HEK293 (cell line): Measurements from ENCODE around the gene CCDC38.

Source experiments
- TCF7L2 ChIP-seq: IDR thresholded peaks from 2 replicates; pipeline ENCODE4 v1.6.1; 2011; ENCODE audit warnings: low read depth, mild to moderate bottlenecking, inconsistent platforms, low read length, moderate library complexity, borderline replicate concordance
- YY1 ChIP-seq: fragments of 450-650 bp; formaldehyde crosslinking; IDR thresholded peaks from 2 replicates; pipeline ENCODE4 v1.5.1; 2018; ENCODE audit warnings: missing biosample characterization, missing genetic modification characterization
- ZBTB11 ChIP-seq: fragments of 450-650 bp; formaldehyde crosslinking; conservative IDR thresholded peaks from 2 replicates; pipeline ENCODE4 v1.5.1; 2016; ENCODE audit warnings: low read depth, missing biosample characterization, missing genetic modification characterization
- ZEB2 ChIP-seq: fragments of 450-650 bp; formaldehyde crosslinking; IDR thresholded peaks from 2 replicates; pipeline ENCODE4 v1.5.1; 2016; ENCODE audit warnings: missing biosample characterization, missing genetic modification characterization
- ZFP37 ChIP-seq: fragments of 450-650 bp; formaldehyde crosslinking; IDR thresholded peaks from 2 replicates; pipeline ENCODE4 v1.5.1; 2016; ENCODE audit warnings: missing biosample characterization, missing genetic modification characterization
- ZFP41 ChIP-seq: fragments of 450-650 bp; formaldehyde crosslinking; IDR thresholded peaks from 2 replicates; pipeline ENCODE4 v1.5.1; 2016; ENCODE audit warnings: missing biosample characterization, missing genetic modification characterization, borderline replicate concordance
- ZNF10 ChIP-seq: fragments of 450-650 bp; formaldehyde crosslinking; IDR thresholded peaks from 2 replicates; pipeline ENCODE4 v1.5.1; 2017; ENCODE audit warnings: missing biosample characterization, missing genetic modification characterization
- ZNF140 ChIP-seq: fragments of 450-650 bp; formaldehyde crosslinking; IDR thresholded peaks from 2 replicates; pipeline ENCODE4 v1.5.1; 2016; ENCODE audit warnings: missing biosample characterization, missing genetic modification characterization
- ZNF175 ChIP-seq: fragments of 450-650 bp; formaldehyde crosslinking; IDR thresholded peaks from 2 replicates; pipeline ENCODE4 v1.5.1; 2016; ENCODE audit warnings: missing biosample characterization, missing genetic modification characterization
- ZNF248 ChIP-seq: fragments of 450-650 bp; formaldehyde crosslinking; IDR thresholded peaks from 2 replicates; pipeline ENCODE4 v1.5.1; 2017; ENCODE audit warnings: missing biosample characterization, missing genetic modification characterization
- ZNF274 ChIP-seq, 2 experiments: fragments of 200-500 bp in 1 of 2; fragments of 450-650 bp in 1 of 2; sonication (Bioruptor generic) in 1 of 2; formaldehyde crosslinking in 1 of 2; IDR thresholded peaks; 2 replicates each; pipeline versions ENCODE4 v1.5.1 to v1.6.1; 2014 to 2016; ENCODE audit warnings: borderline replicate concordance in 1 of 2, inconsistent platforms in 1 of 2, low read length in 1 of 2, missing biosample characterization in 1 of 2, missing genetic modification characterization in 1 of 2
- ZNF449 ChIP-seq: fragments of 450-650 bp; formaldehyde crosslinking; IDR thresholded peaks from 2 replicates; pipeline ENCODE4 v1.5.1; 2017; ENCODE audit warnings: missing biosample characterization, mild to moderate bottlenecking, missing genetic modification characterization, moderate library complexity
- ZSCAN30 ChIP-seq: fragments of 450-650 bp; IDR thresholded peaks from 2 replicates; pipeline ENCODE4 v1.5.1; 2018; ENCODE audit warnings: missing biosample characterization, mild to moderate bottlenecking, missing genetic modification characterization, moderate library complexity
- TF ChIP-seq, protein P1 (sequence below): fragments of 450-650 bp; formaldehyde crosslinking; IDR thresholded peaks from 2 replicates; pipeline ENCODE4 v1.5.1; 2016; ENCODE audit warnings: missing biosample characterization, missing genetic modification characterization

GRCh38 chr12:95955549-95956159 lies 13.2 kb upstream of the CCDC38 start:
- TF ChIP-seq, protein P1, sequence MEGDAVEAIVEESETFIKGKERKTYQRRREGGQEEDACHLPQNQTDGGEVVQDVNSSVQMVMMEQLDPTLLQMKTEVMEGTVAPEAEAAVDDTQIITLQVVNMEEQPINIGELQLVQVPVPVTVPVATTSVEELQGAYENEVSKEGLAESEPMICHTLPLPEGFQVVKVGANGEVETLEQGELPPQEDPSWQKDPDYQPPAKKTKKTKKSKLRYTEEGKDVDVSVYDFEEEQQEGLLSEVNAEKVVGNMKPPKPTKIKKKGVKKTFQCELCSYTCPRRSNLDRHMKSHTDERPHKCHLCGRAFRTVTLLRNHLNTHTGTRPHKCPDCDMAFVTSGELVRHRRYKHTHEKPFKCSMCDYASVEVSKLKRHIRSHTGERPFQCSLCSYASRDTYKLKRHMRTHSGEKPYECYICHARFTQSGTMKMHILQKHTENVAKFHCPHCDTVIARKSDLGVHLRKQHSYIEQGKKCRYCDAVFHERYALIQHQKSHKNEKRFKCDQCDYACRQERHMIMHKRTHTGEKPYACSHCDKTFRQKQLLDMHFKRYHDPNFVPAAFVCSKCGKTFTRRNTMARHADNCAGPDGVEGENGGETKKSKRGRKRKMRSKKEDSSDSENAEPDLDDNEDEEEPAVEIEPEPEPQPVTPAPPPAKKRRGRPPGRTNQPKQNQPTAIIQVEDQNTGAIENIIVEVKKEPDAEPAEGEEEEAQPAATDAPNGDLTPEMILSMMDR (tag by site-specific recombination), result no peak
- no peak for TF ChIP-seq ZNF248 (tag by site-specific recombination)
- no peak for TF ChIP-seq ZNF274 (IDR thresholded peaks at IDR 0.05; ENCODE audit: low read length)
- no peak for TF ChIP-seq ZNF274 (tag by site-specific recombination; IDR thresholded peaks at IDR 0.05; ENCODE audit: borderline replicate concordance)
- no peak for TF ChIP-seq ZSCAN30
- no peak for TF ChIP-seq ZNF10 (tag by site-specific recombination)
- TF ChIP-seq ZEB2 (tag by site-specific recombination), result no peak
- no peak for TF ChIP-seq YY1 (tag by site-specific recombination)
- no peak for TF ChIP-seq ZFP37
- no peak for TF ChIP-seq TCF7L2
- TF ChIP-seq ZNF175, result no peak
- no peak for TF ChIP-seq ZNF449 (tag by site-specific recombination)
- no peak for TF ChIP-seq ZBTB11 (tag by site-specific recombination)
- TF ChIP-seq ZNF140 (tag by site-specific recombination), result no peak
- TF ChIP-seq ZFP41, result no peak
